Thyroid gland (tissue), 4 donors: ENCODE results near the gene LETM1.

Experiments used
- POLR2A ChIP-seq, 2 donors: fragments of 450-650 bp; IDR thresholded peaks; one replicate each; pipeline ENCODE4 v1.6.1; 2017; ENCODE audit warnings: antibody characterized with exemption in 2 of 2, mild to moderate bottlenecking in 2 of 2, moderate library complexity in 1 of 2
- TF ChIP-seq, protein P1 (sequence below), 6 experiments: fragments of 200-600 bp in 3 of 6; fragments of 450-650 bp in 3 of 6; sonication (generic) in 3 of 6; IDR thresholded peaks; one replicate each; pipeline ENCODE4 v1.5.1; 2016 to 2019; ENCODE audit warnings: antibody characterized with exemption in 6 of 6, mild to moderate bottlenecking in 2 of 6, inconsistent platforms in 1 of 6, moderate library complexity in 1 of 6

DNA sequence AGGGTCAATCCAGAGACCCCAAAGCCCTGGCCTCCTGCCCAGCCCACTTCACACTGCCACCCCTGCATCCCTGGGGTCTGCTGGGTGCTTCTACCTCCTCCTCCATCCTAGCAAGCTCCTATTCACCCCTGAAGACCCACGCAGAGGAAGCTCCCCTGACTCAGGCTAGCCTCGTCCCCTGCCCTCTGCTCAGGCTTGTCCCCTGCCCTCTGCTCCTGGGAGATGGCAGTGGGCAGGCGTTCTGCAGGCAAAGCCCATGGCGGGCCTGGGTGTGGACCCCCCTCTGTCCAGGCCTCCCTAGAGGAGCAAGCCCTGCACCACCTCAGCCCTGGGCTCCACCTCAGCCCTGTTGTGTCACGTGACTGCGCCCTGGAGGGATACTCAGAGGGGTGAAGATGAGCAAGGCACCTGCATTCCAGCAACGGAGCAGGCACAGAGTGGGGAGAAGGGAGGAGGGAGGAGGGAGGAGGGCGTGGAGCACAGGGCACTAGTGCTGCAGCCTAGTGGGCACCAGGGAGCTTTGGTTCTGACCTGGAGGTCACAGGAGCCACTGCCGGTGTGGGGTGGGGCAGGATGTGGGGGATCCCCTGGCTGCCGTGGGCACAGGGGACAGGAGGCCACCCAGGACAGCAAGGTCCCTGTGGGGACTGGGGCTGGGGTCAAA is 90.4 kb downstream of the LETM1 start:
- TF ChIP-seq, protein P1, sequence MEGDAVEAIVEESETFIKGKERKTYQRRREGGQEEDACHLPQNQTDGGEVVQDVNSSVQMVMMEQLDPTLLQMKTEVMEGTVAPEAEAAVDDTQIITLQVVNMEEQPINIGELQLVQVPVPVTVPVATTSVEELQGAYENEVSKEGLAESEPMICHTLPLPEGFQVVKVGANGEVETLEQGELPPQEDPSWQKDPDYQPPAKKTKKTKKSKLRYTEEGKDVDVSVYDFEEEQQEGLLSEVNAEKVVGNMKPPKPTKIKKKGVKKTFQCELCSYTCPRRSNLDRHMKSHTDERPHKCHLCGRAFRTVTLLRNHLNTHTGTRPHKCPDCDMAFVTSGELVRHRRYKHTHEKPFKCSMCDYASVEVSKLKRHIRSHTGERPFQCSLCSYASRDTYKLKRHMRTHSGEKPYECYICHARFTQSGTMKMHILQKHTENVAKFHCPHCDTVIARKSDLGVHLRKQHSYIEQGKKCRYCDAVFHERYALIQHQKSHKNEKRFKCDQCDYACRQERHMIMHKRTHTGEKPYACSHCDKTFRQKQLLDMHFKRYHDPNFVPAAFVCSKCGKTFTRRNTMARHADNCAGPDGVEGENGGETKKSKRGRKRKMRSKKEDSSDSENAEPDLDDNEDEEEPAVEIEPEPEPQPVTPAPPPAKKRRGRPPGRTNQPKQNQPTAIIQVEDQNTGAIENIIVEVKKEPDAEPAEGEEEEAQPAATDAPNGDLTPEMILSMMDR (IDR thresholded peaks at IDR 0.05), result no peak
- TF ChIP-seq POLR2A (IDR thresholded peaks at IDR 0.05), result no peak
